NCI-H526 (cell line): ENCODE measurements around the gene SESTD1.

Experiments used
- DNase-seq, 2 experiments: peaks; one replicate each; lab custom pipeline; 2025; lab: John Stamatoyannopoulos, UW

SESTD1 gene

GRCh38 chr2:179184610-179185009 lies 80.0 kb downstream of the SESTD1 start:
- no peak for DNase-seq

GRCh38 chr2:179181002-179181401 lies 83.6 kb downstream of the SESTD1 start:
- peak in 1 of 2 experiments; percentile 5 for DNase-seq

- no peak for DNase-seq
Measured at GRCh38 chr2:179180242-179180641, 84.4 kb downstream of the SESTD1 start.

- DNase-seq: no peak
Measured at GRCh38 chr2:179179719-179180118, 84.9 kb downstream of the SESTD1 start.

- DNase-seq: peak in 1 of 2 experiments; percentile 19
Measured at GRCh38 chr2:179177694-179178093, 86.9 kb downstream of the SESTD1 start.

- DNase-seq: no peak
Measured at GRCh38 chr2:179174240-179174639, 90.4 kb downstream of the SESTD1 start.

GRCh38 chr2:179172894-179173293 lies 91.7 kb downstream of the SESTD1 start:
- no peak for DNase-seq

- no peak for DNase-seq
Measured at GRCh38 chr2:179171371-179171770, 93.3 kb downstream of the SESTD1 start.

- DNase-seq: no peak
Measured at GRCh38 chr2:179170901-179171300, 93.7 kb downstream of the SESTD1 start.

GRCh38 chr2:179165356-179166000 lies 99.2 kb downstream of the SESTD1 start:
- DNase-seq: no peak

GRCh38 chr2:179141206-179141605 lies 123.4 kb downstream of the SESTD1 start:
- no peak for DNase-seq

- no peak for DNase-seq
Measured at GRCh38 chr2:179140571-179140970, 124.1 kb downstream of the SESTD1 start.

GRCh38 chr2:179139506-179139905 lies 125.1 kb downstream of the SESTD1 start:
- DNase-seq: no peak

GRCh38 chr2:179137200-179137759 lies 127.4 kb downstream of the SESTD1 start:
- DNase-seq: peak; percentile 80 to 81

GRCh38 chr2:179133016-179133415 lies 131.6 kb downstream of the SESTD1 start:
- no peak for DNase-seq

GRCh38 chr2:179132076-179132475 lies 132.6 kb downstream of the SESTD1 start:
- no peak for DNase-seq

- DNase-seq: no peak
Measured at GRCh38 chr2:179130560-179130959, 134.1 kb downstream of the SESTD1 start.

GRCh38 chr2:179129574-179130238 lies 134.9 kb downstream of the SESTD1 start:
- peak in 1 of 2 experiments; percentile 34 for DNase-seq

GRCh38 chr2:179125404-179125803 lies 139.2 kb downstream of the SESTD1 start:
- DNase-seq: no peak

- no peak for DNase-seq
Measured at GRCh38 chr2:179124282-179124681, 140.3 kb downstream of the SESTD1 start.

GRCh38 chr2:179123272-179123662 lies 141.4 kb downstream of the SESTD1 start:
- DNase-seq: no peak

GRCh38 chr2:179107737-179108136 lies 156.9 kb downstream of the SESTD1 start:
- DNase-seq: no peak

- DNase-seq: peak in 1 of 2 experiments; percentile 11
Measured at GRCh38 chr2:179106676-179107428, 157.8 kb downstream of the SESTD1 start.
